ENCODE measurements around the gene ARSB.

Gene ARSB

GRCh38 chr5:78903861-78904260 lies 81.2 kb downstream of the ARSB start:
- H2BK120ac ChIP-seq (ENCODE audit: insufficient read depth, low read length, poor library complexity) = no peak overlapping the region
- no peak overlapping the region for H2BK5ac ChIP-seq (ENCODE audit: low read depth, low read length, poor library complexity)
- no peak overlapping the region for H4K8ac ChIP-seq (ENCODE audit: low read depth, low read length)
- H3K36me3 ChIP-seq (ENCODE audit: control insufficient read depth in 1 of 2, insufficient read depth in 2 of 2, low read length in 2 of 2) = no peaks in the 10 kb centered on the region
- H3K9ac ChIP-seq (ENCODE audit: low read length) = no peak overlapping the region
- no peaks in the 10 kb centered on the region for H3K79me2 ChIP-seq (ENCODE audit: control insufficient read depth, insufficient read depth, low read length, poor library complexity)
- H3K9me3 ChIP-seq (ENCODE audit: insufficient read depth, low read depth, low read length) = no peaks in the 10 kb centered on the region
- H3K23ac ChIP-seq (ENCODE audit: low read length) = no peak overlapping the region
- no peak overlapping the region for H3K4me3 ChIP-seq (ENCODE audit: low read depth, low read length)
- H2BK12ac ChIP-seq (ENCODE audit: low read length) = no peak overlapping the region
- H3K4ac ChIP-seq (ENCODE audit: low read depth, low read length) = no peak overlapping the region
- H3K14ac ChIP-seq (ENCODE audit: low read length) = no peak overlapping the region
- H3K27me3 ChIP-seq (ENCODE audit: insufficient read depth, low read length) = no peaks in the 10 kb centered on the region
- H2AK5ac ChIP-seq (ENCODE audit: low read length) = no peak overlapping the region
- H4K91ac ChIP-seq (ENCODE audit: low read depth, low read length) = no peak overlapping the region
- no peak overlapping the region for H2AFZ ChIP-seq (ENCODE audit: insufficient read depth, low read length, poor library complexity)
- no peak overlapping the region for H3K4me2 ChIP-seq (ENCODE audit: low read length)
- no peak overlapping the region for H3K18ac ChIP-seq (ENCODE audit: low read length)
- H3K79me1 ChIP-seq (ENCODE audit: low read length) = no peaks in the 10 kb centered on the region
- DNase-seq = no peak
- no peak overlapping the region for H4K12ac ChIP-seq (ENCODE audit: low read depth, low read length)
- no CpG with 5 or more reads among the region's 1 CpG for WGBS (ENCODE audit: extremely low coverage, insufficient coverage, insufficient read length)
- H3K4me1 ChIP-seq (ENCODE audit: control insufficient read depth in 1 of 2, insufficient read depth in 2 of 2, low read length in 2 of 2) = peaks cover 10 to 13% of the 10 kb centered on the region in 2 experiments
- no peak overlapping the region for H3K27ac ChIP-seq (ENCODE audit: low read depth, low read length)

- H2BK5ac ChIP-seq (ENCODE audit: low read depth, low read length, poor library complexity) = no peak overlapping the region
- H3K9ac ChIP-seq (ENCODE audit: low read length) = no peak overlapping the region
- H2BK12ac ChIP-seq (ENCODE audit: low read length) = no peak overlapping the region
- H3K4ac ChIP-seq (ENCODE audit: low read depth, low read length) = no peak overlapping the region
- no peak overlapping the region for H4K12ac ChIP-seq (ENCODE audit: low read depth, low read length)
- no peak overlapping the region for H4K91ac ChIP-seq (ENCODE audit: low read depth, low read length)
- H3K4me3 ChIP-seq (ENCODE audit: low read depth, low read length) = no peak overlapping the region
- H3K23ac ChIP-seq (ENCODE audit: low read length) = no peak overlapping the region
- no CpG with 5 or more reads among the region's 2 CpGs for WGBS (ENCODE audit: extremely low coverage, insufficient coverage, insufficient read length)
- H3K27ac ChIP-seq (ENCODE audit: low read depth, low read length) = no peak overlapping the region
- peaks cover 10 to 13% of the 10 kb centered on the region in 2 experiments for H3K4me1 ChIP-seq (ENCODE audit: control insufficient read depth in 1 of 2, insufficient read depth in 2 of 2, low read length in 2 of 2)
- no peak overlapping the region for H3K14ac ChIP-seq (ENCODE audit: low read length)
- no peak for DNase-seq
- H3K4me2 ChIP-seq (ENCODE audit: low read length) = no peak overlapping the region
- no peaks in the 10 kb centered on the region for H3K36me3 ChIP-seq (ENCODE audit: control insufficient read depth in 1 of 2, insufficient read depth in 2 of 2, low read length in 2 of 2)
- H2AFZ ChIP-seq (ENCODE audit: insufficient read depth, low read length, poor library complexity) = no peak overlapping the region
- H3K79me1 ChIP-seq (ENCODE audit: low read length) = no peaks in the 10 kb centered on the region
- no peaks in the 10 kb centered on the region for H3K27me3 ChIP-seq (ENCODE audit: insufficient read depth, low read length)
- no peak overlapping the region for H4K8ac ChIP-seq (ENCODE audit: low read depth, low read length)
- H3K18ac ChIP-seq (ENCODE audit: low read length) = no peak overlapping the region
- H2BK120ac ChIP-seq (ENCODE audit: insufficient read depth, low read length, poor library complexity) = no peak overlapping the region
- H3K79me2 ChIP-seq (ENCODE audit: control insufficient read depth, insufficient read depth, low read length, poor library complexity) = no peaks in the 10 kb centered on the region
- H2AK5ac ChIP-seq (ENCODE audit: low read length) = no peak overlapping the region
- no peaks in the 10 kb centered on the region for H3K9me3 ChIP-seq (ENCODE audit: insufficient read depth, low read depth, low read length)
Measured at GRCh38 chr5:78903353-78903752, 81.8 kb downstream of the ARSB start.

GRCh38 chr5:78899922-78900362 lies 85.2 kb downstream of the ARSB start:
- Histone ChIP-seq H3K79me2 (ENCODE audit: control insufficient read depth, insufficient read depth, low read length, poor library complexity) (no peaks in the 10 kb centered on the region), H2BK12ac (ENCODE audit: low read length) (peak overlapping the region; percentile 9)
- WGBS (ENCODE audit: extremely low coverage, insufficient coverage, insufficient read length) = no CpG with 5 or more reads among the region's 3 CpGs

GRCh38 chr5:78896132-78896531 lies 89.0 kb downstream of the ARSB start:
- WGBS (ENCODE audit: extremely low coverage, insufficient coverage, insufficient read length) = no CpG with 5 or more reads among the region's 4 CpGs
- no peak overlapping the region for H4K12ac ChIP-seq (ENCODE audit: low read depth, low read length)

More at GRCh38 chr5:78899922-78900362, 85.2 kb downstream of the ARSB start:
- Histone ChIP-seq H4K12ac (ENCODE audit: low read depth, low read length) (no peak overlapping the region), H3K9ac (ENCODE audit: low read length) (no peak overlapping the region), H3K4me1 (ENCODE audit: control insufficient read depth in 1 of 2, insufficient read depth in 2 of 2, low read length in 2 of 2) (peaks cover 3 to 4% of the 10 kb centered on the region in 2 experiments), H2BK5ac (ENCODE audit: low read depth, low read length, poor library complexity) (no peak overlapping the region), H4K91ac (ENCODE audit: low read depth, low read length) (no peak overlapping the region), H3K36me3 (ENCODE audit: control insufficient read depth in 1 of 2, insufficient read depth in 2 of 2, low read length in 2 of 2) (no peaks in the 10 kb centered on the region), H2BK120ac (ENCODE audit: insufficient read depth, low read length, poor library complexity) (no peak overlapping the region), H3K18ac (ENCODE audit: low read length) (no peak overlapping the region), H3K14ac (ENCODE audit: low read length) (no peak overlapping the region), H2AK5ac (ENCODE audit: low read length) (no peak overlapping the region), H3K4me2 (ENCODE audit: low read length) (no peak overlapping the region), H3K23ac (ENCODE audit: low read length) (no peak overlapping the region), H3K27ac (ENCODE audit: low read depth, low read length) (no peak overlapping the region), H4K8ac (ENCODE audit: low read depth, low read length) (peak overlapping the region; percentile 58), H3K79me1 (ENCODE audit: low read length) (no peaks in the 10 kb centered on the region), H3K9me3 (ENCODE audit: insufficient read depth, low read depth, low read length) (no peaks in the 10 kb centered on the region), H3K4ac (ENCODE audit: low read depth, low read length) (no peak overlapping the region), H3K27me3 (ENCODE audit: insufficient read depth, low read length) (no peaks in the 10 kb centered on the region), H3K4me3 (ENCODE audit: low read depth, low read length) (no peak overlapping the region), H2AFZ (ENCODE audit: insufficient read depth, low read length, poor library complexity) (no peak overlapping the region)
- DNase-seq = peak in 1 of 2 donors; percentile 40

More at GRCh38 chr5:78896132-78896531, 89.0 kb downstream of the ARSB start:
- H3K36me3 ChIP-seq (ENCODE audit: control insufficient read depth in 1 of 2, insufficient read depth in 2 of 2, low read length in 2 of 2) = no peaks in the 10 kb centered on the region
- H2BK120ac ChIP-seq (ENCODE audit: insufficient read depth, low read length, poor library complexity) = no peak overlapping the region
- no peaks in the 10 kb centered on the region for H3K27me3 ChIP-seq (ENCODE audit: insufficient read depth, low read length)
- no peak overlapping the region for H2BK12ac ChIP-seq (ENCODE audit: low read length)
- H3K14ac ChIP-seq (ENCODE audit: low read length) = no peak overlapping the region
- no peak overlapping the region for H4K91ac ChIP-seq (ENCODE audit: low read depth, low read length)
- H2BK5ac ChIP-seq (ENCODE audit: low read depth, low read length, poor library complexity) = no peak overlapping the region
- no peak overlapping the region for H3K4me2 ChIP-seq (ENCODE audit: low read length)
- H3K9ac ChIP-seq (ENCODE audit: low read length) = no peak overlapping the region
- no peak overlapping the region for H2AK5ac ChIP-seq (ENCODE audit: low read length)
- no peak for DNase-seq
- H3K4me3 ChIP-seq (ENCODE audit: low read depth, low read length) = no peak overlapping the region
- H3K4me1 ChIP-seq (ENCODE audit: control insufficient read depth in 1 of 2, insufficient read depth in 2 of 2, low read length in 2 of 2) = peaks cover 7% of the 10 kb centered on the region in 2 experiments
- H3K79me2 ChIP-seq (ENCODE audit: control insufficient read depth, insufficient read depth, low read length, poor library complexity) = no peaks in the 10 kb centered on the region
- H3K4ac ChIP-seq (ENCODE audit: low read depth, low read length) = no peak overlapping the region
- no peak overlapping the region for H3K23ac ChIP-seq (ENCODE audit: low read length)
- H3K9me3 ChIP-seq (ENCODE audit: insufficient read depth, low read depth, low read length) = no peaks in the 10 kb centered on the region
- no peak overlapping the region for H2AFZ ChIP-seq (ENCODE audit: insufficient read depth, low read length, poor library complexity)
- H3K27ac ChIP-seq (ENCODE audit: low read depth, low read length) = no peak overlapping the region
- no peak overlapping the region for H3K18ac ChIP-seq (ENCODE audit: low read length)
- H4K8ac ChIP-seq (ENCODE audit: low read depth, low read length) = no peak overlapping the region
- no peaks in the 10 kb centered on the region for H3K79me1 ChIP-seq (ENCODE audit: low read length)

Measured in trophoblast cell (in vitro differentiated cells and primary cell).